Liver (tissue), 3 donors: ENCODE data around the gene TTC34.

ENCODE experiments used
- EGR1 ChIP-seq, 2 donors: IDR thresholded peaks; 2 replicates each; pipeline ENCODE4 v1.6.1; 2016 to 2018; ENCODE audit warnings: antibody characterized with exemption in 2 of 2, low read depth in 2 of 2
- FOXA1 ChIP-seq: IDR thresholded peaks from 2 replicates; pipeline ENCODE4 v1.6.1; 2016; ENCODE audit warnings: antibody characterized with exemption
- GABPA ChIP-seq, 2 donors: IDR thresholded peaks in 1 of 2; conservative IDR thresholded peaks in 1 of 2; 2 replicates each; pipeline ENCODE4 v1.6.1; 2016; ENCODE audit warnings: antibody characterized with exemption in 2 of 2, mild to moderate bottlenecking in 1 of 2, moderate library complexity in 1 of 2
- JUND ChIP-seq, 2 donors: IDR thresholded peaks; 2 replicates each; pipeline ENCODE4 v1.6.1; 2016; ENCODE audit warnings: antibody characterized with exemption in 2 of 2
- REST ChIP-seq: IDR thresholded peaks from 2 replicates; pipeline ENCODE4 v1.6.1; 2016; ENCODE audit warnings: antibody characterized with exemption, mild to moderate bottlenecking
- SP1 ChIP-seq: IDR thresholded peaks from 2 replicates; pipeline ENCODE4 v1.6.1; 2018; ENCODE audit warnings: antibody characterized with exemption, mild to moderate bottlenecking
- TAF1 ChIP-seq: conservative IDR thresholded peaks from 2 replicates; pipeline ENCODE4 v1.6.1; 2016; ENCODE audit warnings: antibody characterized with exemption, mild to moderate bottlenecking
- YY1 ChIP-seq: IDR thresholded peaks from 2 replicates; pipeline ENCODE4 v1.6.1; 2016; ENCODE audit warnings: antibody characterized with exemption, mild to moderate bottlenecking
- TF ChIP-seq, protein P1 (sequence below): fragments of 150-350 bp; IDR thresholded peaks from 2 replicates; pipeline ENCODE4 v1.5.1; 2017; ENCODE audit warnings: improper control_type of control experiment, low read depth, low read length; ENCODE audit not compliant: missing input control
- TF ChIP-seq, protein P2 (sequence below): IDR thresholded peaks from 2 replicates; pipeline ENCODE4 v1.6.1; 2016; ENCODE audit warnings: antibody characterized with exemption
- TF ChIP-seq, protein P3 (sequence below): IDR thresholded peaks from 2 replicates; pipeline ENCODE4 v1.6.1; 2016; ENCODE audit warnings: antibody characterized with exemption
- donor health status: healthy.
- donor health status: healthy.

GRCh38 chr1:2829846-2830615, 28.5 kb upstream of the TTC34 start:
- TF ChIP-seq, protein P1, sequence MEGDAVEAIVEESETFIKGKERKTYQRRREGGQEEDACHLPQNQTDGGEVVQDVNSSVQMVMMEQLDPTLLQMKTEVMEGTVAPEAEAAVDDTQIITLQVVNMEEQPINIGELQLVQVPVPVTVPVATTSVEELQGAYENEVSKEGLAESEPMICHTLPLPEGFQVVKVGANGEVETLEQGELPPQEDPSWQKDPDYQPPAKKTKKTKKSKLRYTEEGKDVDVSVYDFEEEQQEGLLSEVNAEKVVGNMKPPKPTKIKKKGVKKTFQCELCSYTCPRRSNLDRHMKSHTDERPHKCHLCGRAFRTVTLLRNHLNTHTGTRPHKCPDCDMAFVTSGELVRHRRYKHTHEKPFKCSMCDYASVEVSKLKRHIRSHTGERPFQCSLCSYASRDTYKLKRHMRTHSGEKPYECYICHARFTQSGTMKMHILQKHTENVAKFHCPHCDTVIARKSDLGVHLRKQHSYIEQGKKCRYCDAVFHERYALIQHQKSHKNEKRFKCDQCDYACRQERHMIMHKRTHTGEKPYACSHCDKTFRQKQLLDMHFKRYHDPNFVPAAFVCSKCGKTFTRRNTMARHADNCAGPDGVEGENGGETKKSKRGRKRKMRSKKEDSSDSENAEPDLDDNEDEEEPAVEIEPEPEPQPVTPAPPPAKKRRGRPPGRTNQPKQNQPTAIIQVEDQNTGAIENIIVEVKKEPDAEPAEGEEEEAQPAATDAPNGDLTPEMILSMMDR = no peak
- TF ChIP-seq, protein P2, sequence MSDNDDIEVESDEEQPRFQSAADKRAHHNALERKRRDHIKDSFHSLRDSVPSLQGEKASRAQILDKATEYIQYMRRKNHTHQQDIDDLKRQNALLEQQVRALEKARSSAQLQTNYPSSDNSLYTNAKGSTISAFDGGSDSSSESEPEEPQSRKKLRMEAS = no peak
- TF ChIP-seq REST (no peak), FOXA1 (no peak), EGR1 (IDR thresholded peaks at IDR 0.05; ENCODE audit: low read depth in 2 of 2) (no peak), YY1 (no peak), GABPA (IDR thresholded peaks at IDR 0.05 in 1 of 2, conservative IDR thresholded peaks at IDR 0.05 in 1 of 2) (no peak), SP1 (no peak), JUND (IDR thresholded peaks at IDR 0.05) (no peak), TAF1 (no peak)
- TF ChIP-seq, protein P3, sequence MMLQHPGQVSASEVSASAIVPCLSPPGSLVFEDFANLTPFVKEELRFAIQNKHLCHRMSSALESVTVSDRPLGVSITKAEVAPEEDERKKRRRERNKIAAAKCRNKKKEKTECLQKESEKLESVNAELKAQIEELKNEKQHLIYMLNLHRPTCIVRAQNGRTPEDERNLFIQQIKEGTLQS = no peak
